NB4 (cell line): ENCODE measurements around the gene ACD.

Experiments
- POLR2A ChIP-seq: IDR thresholded peaks from 2 replicates; pipeline ENCODE4 v1.6.1; 2011; ENCODE audit warnings: mild to moderate bottlenecking; ENCODE audit not compliant: insufficient read length; ENCODE audit errors: extremely low read depth
- TF ChIP-seq, protein P1 (sequence below): IDR thresholded peaks from one replicate; pipeline ENCODE4 v1.5.1; 2012; ENCODE audit warnings: low read depth, low read length

DNA sequence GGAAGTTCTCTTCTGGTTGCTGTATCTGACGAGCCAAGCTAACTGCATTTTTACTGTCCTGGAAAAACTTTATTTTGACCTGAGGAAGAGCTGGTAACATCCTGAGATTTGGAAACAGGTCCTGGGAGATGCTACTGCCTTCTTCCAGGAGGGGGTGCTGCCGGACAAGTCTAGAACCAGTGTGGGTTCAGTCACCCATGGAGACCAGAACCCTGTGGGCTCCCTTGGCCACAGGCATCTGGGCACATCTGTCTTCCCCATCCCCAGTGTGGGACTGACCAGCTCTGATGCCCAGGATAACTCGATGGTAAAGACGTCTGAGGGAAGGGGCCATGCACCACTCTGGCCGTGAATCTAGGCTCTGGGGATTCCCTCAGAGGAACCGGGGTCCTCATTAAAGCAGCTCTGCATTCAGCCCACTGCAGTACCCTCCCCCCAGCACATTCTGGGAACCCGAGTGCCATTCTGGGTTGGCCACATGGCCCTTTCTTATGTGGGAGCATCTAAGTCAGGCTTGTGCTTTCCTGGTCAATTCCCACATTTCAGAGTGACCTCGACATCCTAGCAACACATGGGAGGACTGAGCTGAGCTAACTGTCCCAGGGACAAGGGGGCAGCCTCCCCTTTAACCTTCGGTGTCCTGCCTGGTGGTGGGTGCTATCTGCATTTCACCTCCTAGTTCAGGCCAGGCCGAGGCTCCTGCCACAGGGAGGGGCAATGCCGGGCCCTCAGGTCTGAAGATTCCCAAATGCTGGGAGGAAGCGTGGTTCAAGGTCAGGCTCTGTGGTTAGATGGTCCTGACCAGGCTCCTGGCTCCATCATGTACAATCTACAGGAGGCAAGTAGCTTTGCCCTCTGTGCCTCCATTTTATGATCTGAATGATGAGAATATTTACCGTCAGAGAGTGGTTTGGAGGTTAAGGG is 12.9 kb upstream of the ACD start:
- TF ChIP-seq, protein P1, sequence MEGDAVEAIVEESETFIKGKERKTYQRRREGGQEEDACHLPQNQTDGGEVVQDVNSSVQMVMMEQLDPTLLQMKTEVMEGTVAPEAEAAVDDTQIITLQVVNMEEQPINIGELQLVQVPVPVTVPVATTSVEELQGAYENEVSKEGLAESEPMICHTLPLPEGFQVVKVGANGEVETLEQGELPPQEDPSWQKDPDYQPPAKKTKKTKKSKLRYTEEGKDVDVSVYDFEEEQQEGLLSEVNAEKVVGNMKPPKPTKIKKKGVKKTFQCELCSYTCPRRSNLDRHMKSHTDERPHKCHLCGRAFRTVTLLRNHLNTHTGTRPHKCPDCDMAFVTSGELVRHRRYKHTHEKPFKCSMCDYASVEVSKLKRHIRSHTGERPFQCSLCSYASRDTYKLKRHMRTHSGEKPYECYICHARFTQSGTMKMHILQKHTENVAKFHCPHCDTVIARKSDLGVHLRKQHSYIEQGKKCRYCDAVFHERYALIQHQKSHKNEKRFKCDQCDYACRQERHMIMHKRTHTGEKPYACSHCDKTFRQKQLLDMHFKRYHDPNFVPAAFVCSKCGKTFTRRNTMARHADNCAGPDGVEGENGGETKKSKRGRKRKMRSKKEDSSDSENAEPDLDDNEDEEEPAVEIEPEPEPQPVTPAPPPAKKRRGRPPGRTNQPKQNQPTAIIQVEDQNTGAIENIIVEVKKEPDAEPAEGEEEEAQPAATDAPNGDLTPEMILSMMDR: peak; percentile 91
- TF ChIP-seq POLR2A: no peak
